Right renal cortex interstitium (tissue), 3 donors: ENCODE measurements around the gene USP44. TPM values are rescaled to one million over a fixed set of nuclear protein-coding genes. Genes with fewer than 3 reads are reported as not detected.
"Not testable (repeated sequence)": the region's sequence is repeated elsewhere in the genome, so short reads cannot be mapped to it uniquely, and the experiment has no call there.

Source experiments
- DNase-seq, 3 donors: peaks; one replicate each; pipeline ENCODE4 v3.0.0-alpha.2; 2013; ENCODE audit warnings: low read depth in 3 of 3, low spot score in 2 of 3
- polyA plus RNA-seq, 3 donors: library from polyadenylated mRNA; unstranded; fragments of 120-200 nt; gene quantifications; one replicate each; pipeline ENCODE4 v1.2.1, GENCODE V29; 2013; ENCODE audit not compliant: insufficient read length in 3 of 3

The USP44 gene
- 1 to 10 TPM; 2.4 to 3.3 (median 2.5) TPM for polyA plus RNA-seq

DNA sequence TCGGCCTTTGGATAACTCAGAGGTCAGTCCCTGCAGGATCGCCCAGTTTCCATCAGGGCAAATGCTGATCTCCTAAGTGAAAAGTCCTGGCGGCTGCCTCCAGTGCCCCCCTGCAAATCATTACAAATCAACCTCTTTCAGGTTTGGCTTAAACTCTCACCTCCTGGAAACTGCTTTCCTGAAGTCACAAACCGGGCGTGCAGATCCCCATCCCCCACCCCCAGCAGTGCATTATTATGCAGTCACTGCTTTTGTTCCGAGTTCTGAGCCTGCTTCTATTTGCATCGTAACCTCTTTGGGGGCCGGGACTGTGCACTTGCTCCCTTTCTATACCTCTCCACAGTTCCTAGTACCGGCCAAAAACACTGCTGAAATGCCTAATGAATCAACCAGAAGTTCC lies at the start of gene USP44:
USP44 (minus strand) TSS at position 172 of the 400 bp plus-strand sequence. CDS start 17,220 bp downstream, outside the sequence.
- no peak for DNase-seq

DNA sequence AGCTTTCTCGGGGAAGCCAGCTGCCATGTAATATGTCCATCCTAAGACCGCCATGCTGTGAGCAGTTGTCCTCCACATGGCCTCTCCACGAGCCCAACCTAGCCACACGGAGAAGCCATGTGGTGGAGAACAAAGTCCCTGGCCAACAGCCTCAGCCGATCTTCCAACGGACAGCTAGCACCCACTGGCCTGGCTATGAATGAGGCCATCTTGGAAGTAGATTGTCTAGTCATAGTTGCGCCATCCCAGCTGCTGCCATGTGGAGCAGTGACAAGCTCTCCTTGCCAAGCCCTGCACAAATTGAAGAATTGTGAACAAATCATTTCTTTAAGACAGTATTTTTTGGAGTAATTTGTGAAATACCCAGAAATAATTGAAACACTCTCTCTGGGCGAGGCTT lies 49.3 kb upstream of the USP44 start:
- no peak for DNase-seq

DNA sequence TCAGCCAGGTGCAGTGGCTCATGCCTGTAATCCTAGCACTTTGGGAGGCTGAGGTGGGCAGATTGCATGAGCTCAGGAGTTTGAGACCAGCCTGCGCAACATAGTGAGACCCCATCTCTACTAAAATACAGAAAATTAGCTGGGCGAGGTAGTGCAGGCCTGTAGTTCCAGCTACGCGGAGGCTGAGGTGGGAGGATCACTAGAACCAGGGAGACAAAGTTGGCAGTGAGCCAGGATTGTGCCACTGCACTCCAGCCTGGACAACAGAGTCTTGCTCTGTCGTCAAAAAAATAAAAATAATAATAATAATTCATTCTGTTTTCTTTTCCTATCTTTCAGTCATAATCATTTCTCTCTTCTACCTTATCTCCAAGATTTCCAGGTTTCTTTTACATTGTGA lies 48.6 kb upstream of the USP44 start:
- no peak for DNase-seq

DNA sequence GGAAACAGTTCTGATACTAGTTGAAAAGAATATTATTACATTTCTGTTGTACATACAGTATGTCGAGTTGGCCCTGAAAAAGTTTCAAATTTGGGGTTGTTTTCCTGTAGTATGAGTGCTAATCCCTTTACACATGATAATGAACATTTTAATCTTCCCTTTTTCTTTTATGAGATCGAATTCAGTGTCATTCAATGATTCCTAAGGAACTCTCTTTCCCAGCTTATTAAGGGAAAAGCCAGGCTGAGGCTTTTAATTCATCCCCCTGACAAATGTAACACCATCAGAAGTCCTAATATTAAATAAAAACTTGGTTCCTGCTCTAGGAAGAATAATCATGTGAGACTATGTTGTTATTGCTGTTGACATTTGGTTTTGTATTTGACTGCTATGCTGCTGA lies 42.9 kb upstream of the USP44 start:
- no peak for DNase-seq

DNA sequence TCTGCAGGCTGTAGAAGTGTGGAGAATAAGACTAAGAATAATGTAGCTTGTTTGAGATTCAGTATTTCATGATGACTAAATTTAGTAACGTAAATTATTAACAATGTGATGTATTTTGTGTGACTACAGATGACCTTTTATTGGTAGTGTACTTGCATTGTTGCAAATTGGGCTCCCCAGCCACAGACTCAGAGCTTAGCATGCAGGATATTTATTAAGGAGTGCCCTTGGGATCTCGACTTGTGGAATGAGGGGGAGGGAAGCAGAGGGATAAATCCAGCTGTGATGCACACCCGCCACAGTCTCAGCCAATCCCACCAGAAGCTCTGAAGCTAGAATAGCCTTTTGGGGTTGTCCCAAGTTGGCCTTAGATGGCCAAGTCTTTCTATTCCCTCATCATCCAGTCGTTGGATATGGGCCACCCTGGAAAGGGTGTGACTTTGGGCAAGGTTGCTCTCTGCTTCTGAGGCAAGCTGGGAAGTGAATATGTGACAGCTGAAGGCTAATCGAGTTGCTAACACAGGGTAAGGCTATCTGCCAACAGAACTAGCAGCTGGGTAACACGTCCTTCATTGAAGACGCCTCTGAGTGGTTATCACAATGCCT lies 42.1 kb upstream of the USP44 start:
- no peak for DNase-seq

DNA sequence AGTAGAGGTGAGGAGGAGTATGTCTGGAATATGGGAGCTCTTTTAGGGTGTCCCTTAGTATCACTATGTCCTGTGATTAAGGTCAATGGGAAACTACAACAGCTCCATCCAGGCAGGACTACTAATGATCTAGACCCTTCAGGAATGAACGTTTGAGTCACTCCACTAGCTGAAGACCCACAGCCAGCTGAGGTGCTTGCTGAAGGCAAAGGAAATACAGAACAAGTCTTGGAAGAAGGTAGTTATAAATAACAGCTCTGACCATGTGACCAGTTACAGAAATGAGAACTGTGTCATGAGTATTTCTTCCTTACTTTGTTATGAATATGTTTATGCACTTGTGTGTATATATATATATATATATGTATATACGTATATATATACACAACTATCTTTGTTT lies 40.5 kb upstream of the USP44 start:
- no peak for DNase-seq

DNA sequence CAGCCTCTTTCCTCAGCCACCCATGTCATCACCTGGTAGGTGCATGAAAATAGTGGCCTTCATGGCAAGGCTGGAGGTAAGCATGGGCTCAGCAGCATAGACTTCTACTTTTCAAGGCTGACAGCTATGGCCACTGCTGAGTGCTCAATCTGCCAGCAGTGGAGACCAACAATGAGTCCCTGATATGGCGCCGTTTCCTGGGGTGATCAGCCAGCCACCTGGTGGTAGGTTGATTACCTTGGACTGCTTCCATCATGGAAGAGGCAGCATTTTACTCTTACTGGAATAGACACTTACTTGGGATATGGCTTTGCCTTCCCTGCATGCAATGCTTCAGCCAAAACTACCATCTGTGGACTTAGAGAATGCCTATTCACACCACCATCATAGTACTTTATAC lies 39.5 kb upstream of the USP44 start:
- DNase-seq: no peak

DNA sequence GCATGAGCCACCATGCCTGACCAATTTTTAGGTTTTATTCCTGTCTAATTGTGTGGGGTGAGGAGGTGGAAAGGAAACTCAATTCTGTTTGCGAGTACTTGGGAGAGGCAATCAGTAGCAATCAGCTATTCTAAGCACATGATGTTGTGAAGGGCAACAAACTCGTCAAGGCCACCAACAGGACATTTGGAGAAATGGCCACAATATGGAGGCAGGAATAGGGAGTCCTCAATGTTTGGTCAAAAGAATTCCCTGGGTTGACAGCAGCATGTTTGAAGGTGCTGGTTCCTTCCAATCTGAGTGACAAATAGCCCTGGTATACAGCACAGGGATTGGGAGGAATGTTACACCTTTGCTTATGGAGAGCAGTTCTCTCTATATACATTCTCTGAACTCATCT lies 32.7 kb upstream of the USP44 start:
- no peak for DNase-seq

DNA sequence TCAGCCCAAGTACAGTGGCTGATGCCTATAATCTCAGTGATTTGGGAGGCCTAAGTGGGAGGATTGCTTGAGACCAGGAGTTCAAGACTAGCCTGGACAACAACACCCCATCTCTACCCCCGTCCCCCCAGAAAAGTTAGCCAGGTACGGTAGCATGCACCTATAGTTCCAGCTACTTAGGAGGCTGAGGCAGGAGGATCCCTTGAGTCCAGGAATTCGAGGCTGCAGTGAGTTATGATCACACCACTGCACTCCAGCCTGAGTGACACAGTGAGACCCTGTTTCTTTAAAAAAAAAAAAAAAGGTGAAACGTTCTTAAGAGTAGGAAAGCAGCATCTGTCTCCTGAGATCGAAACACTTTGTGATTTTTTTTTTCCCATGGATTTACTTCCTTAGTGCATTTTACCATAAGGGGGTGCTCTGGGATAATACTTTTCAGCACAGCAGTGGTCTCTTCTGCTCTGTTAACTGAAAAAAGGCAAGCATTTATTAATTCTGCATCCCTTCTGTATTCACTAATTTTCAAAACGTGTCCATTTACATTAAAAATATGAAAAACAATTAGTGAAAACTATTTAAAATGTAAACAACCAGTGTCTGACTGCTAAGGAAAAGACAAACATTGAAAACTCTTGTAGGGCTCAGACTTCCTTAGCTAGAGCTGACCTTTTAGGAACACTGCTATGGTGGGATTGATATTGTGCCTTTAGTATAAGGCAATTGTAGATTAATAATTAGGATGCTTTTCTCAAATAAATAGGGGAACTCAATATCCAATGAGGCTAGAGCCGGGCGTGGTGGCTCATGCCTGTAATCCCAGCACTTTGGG lies 31.2 kb upstream of the USP44 start:
- DNase-seq: peak in 2 of 3 donors; percentile 26 to 32

DNA sequence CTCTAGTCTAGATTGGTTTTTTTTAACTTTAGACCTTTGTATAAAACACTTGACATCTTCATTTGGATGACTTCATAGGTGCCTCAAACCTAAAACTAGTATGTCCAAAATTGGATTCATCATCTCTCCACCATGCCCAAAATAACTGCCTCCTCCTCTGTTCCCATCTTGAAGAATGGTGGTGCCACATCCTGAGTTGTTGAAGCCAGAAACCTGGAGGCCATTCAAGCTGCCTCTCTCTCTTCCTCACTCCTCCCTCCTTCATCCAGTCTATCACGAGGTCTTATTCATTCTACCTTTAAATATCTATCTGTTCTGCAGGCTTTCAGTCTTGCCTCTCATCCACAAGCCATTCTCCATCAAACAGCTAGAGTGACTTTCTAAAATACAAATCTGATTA lies 26.5 kb upstream of the USP44 start:
- no peak for DNase-seq

DNA sequence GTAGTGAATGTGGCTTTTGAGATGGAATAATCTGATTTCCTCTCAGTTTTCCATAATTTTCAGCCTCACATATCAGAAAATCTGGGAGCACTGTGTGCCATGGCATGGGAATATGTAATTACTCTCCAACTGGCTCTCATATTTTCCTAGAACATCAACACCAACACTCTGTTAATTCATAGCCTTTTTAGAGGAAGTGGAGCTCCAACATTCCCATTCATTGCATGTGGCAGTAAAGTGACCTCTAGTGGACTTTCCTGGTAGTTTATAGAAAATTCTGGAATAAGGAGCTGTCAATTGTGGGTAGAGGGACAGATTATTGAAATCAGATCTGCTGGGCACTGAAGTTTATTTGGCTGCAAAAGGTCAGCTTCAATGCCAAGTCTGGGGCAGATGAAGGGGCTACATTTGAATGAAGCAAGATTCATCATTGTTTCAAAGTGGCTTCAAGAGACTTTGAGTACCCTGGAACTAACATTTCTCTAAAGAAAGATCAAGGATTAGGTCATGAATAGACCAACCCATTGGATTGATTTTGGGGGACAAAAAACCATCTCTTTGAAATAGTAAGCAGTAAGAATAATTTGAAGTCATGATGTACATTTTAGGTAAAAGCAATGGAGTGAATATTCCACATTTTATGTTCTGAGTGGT lies 23.6 kb upstream of the USP44 start:
- no peak for DNase-seq

DNA sequence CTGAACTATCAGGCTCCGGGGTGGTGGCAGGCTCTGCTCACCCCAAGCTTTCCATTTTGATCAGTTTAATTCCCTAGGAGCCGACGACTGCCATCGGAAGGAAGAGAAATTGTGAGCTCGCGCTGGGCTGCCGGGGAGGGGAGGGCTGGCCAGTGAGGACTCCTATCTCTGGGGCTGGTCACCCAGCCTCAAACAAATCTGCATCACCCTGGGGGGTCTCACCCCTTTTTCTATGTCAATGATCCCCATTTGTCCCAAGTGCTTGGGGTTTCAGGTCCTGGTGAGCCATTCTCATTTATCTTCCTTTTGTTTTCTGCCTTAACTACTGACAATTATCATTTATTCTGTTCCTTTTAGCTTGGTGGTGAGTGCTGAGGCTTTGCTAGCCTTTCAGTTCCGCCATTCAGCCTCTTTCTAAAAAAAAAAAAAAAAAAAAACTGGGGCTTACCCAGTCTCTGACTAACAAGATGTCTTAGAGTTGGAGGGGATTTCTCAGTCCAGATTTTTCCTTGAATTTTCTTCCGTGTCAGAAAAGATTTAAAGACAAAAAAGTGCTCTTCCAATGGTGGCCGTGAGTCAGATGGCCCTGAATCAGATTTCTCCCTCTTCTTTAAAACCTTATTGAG lies 22.8 kb upstream of the USP44 start:
- DNase-seq: no peak

DNA sequence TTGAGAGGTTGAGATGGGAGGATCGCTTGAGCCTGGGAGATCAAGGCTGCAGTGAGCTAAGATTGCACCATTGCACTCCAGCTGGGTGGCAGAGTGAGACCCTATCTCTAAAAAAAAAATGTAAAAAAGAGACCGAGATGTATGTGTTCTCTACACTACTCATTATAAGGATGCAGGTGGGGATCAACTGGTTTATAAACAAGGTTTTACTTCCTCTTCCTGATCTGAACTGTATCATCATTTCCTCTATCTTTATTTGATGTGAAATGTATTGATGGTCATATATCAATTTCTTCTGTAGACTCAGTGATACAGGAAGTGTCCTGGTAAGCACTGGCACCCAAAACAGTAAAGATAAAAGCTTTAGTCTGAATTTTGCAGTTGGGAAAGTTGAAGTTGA lies 20.1 kb upstream of the USP44 start:
- DNase-seq: no peak

DNA sequence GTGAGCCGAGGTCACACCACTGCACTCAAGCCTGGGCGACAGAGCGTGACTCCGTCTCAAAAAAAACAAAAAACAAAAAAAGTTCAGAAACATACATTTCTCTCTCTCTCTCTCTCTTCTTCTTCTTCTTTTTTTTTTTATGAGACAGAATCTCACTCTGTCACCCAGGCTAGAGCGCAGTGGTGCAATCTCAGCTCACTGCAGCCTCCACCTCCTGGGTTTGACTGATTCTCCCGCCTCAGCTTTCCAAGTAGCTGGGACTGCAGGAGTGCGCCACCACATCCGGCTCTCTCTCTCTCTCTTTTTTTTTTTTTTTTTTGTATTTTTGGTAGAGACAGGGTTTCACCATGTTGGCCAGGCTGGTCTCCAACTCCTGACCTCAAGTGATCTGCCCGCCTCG lies 16.8 kb upstream of the USP44 start:
- not testable (repeated sequence) for DNase-seq

DNA sequence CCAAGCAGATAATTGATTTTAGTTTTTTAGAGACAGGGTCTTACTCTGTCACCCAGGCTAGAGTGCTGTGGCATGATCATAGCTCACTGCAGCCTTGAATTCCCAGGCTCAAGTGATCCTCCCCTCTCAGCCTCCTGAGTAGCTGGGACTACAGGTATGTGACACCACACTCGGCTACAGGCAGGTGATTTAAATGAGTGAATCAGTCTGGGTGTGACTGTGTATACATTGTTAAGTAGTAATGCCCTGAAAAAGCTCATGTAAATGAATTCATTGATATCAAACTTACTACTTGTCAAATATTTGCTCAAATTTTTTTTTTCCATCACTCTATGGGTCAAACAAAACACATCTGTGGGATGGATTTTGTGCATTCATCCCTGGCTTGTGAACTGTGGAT lies 6.3 kb upstream of the USP44 start:
- DNase-seq: no peak

DNA sequence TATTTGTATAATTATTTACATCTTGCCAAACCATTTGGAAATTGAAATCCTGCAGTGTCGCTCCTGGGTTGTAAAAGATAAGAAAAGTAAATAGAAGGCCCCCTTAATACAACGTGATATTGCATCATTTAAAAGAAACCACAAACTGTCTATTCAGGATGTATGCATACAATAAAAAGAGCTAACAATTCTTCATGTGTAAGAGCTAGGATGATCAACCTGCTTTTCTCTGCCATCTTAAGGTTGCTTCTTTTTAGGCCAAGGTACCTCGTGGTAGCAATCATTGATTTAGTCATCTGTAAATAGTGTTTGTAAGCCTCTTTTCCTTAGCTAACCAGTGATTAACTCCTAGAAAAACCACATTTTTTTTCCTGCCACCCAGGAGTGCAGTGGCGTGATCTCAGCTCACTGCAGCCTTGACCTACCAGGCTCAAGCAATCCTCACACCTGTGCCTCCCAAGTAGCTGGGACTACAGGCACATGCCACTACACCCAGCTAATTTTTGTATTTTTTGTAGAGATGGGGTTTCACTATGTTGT lies 3.3 kb upstream of the USP44 start:
- no peak for DNase-seq

DNA sequence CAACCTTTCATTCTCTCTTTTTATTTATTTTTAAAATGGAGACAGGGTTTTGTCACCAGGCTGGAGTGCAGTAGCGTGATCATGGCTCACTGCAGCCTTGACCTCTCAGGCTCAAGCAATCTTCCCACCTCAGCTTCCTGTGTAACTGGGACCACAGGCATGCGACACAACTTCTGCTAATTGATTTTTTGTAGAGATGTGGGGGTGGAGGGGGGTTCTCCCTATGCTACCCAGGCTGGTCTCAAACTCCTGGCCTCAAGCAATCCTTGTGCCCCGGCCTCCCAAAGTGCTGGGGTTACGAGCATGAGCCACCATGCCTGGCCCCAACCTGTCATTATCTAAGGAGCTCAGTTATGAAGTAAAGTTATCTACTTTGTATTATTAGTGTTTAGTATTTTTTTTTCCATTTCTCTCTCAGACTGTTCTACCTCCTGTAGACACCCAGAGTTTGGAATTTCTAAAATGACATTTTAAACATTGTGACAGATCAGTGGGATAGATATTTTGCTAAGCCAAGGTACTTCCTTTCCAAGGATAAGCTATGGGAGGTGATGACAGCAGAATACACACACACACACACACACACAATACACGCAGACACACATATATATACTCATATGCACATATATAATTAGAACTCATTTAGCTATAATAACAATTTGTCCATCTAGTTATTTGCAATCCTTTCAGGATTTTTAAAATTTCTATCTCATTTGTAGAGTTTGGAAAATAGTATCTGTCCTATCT lies 2.1 kb upstream of the USP44 start:
- no peak for DNase-seq

DNA sequence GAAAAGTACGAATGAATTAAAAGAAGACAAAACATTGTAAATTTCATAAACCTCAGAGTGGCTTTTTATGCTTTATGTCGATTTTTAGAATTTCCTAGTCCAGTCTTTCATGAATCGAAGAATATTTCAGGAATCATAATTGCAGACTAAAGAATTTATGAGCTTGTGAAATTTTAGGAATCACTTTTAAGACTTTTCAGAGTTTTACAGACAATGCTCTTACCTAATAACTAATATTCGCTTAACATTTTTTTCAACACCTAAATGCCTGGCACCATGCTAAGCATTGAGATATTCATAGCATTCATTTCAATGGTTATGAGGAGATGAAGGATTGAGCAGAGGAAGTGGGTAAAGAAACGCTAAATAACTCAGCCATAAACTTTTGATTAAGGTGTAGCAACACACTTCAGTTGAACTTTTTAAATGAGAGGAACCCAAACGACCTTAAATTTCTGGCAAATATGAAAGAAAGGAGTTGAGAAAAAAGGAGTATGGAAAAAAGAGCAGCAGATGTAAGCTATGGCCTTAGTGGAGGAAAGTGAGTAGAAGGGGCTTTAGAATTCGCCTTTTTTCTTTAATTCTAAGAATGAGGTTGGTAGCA lies 739 bp upstream of the USP44 start:
- no peak for DNase-seq

DNA sequence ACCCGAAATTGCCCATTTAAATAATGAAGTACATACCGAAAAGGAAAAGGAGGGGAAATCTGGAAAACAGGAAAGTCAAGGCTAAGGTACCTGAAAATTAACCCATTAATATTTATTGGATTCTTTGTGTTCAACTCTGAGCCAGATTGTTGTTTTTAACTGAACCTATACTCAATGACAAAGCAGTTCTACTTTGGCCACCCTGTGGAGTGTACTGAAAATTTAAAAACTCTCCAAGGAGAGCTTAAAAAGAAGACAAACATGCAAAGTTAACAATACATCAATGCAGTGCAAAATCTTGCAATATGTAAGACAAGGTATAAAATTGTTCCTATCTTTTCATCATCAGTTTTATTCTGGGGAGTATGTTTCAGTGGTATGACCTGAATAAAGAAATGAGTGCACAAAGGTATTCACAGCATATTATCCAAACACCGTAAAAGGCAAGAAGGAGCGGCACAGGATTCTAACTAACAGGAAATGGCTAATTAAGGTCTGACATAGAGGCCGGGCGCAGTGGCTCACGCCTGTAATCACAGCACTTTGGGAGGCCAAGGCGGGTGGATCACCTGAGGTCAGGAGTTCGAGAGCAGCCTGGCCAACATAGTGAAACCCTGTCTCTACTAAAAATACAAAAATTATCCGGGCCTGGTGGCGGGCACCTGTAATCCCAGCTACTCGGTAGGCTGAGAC lies 1.7 kb downstream of the USP44 start:
- DNase-seq: no peak
